HG02981 (cell line): ENCODE measurements around the gene CXXC1.
"Not testable (repeated sequence)": the region's sequence is repeated elsewhere in the genome, so short reads cannot be mapped to it uniquely, and the experiment has no call there.

ENCODE experiments used
- ATAC-seq: cut with Tn5 transposase; IDR thresholded peaks from one replicate; pipeline ENCODE4 v1.9.1; 2021; ENCODE audit warnings: mild to moderate bottlenecking, moderate library complexity; ENCODE audit not compliant: unreplicated experiment

The CXXC1 gene

DNA sequence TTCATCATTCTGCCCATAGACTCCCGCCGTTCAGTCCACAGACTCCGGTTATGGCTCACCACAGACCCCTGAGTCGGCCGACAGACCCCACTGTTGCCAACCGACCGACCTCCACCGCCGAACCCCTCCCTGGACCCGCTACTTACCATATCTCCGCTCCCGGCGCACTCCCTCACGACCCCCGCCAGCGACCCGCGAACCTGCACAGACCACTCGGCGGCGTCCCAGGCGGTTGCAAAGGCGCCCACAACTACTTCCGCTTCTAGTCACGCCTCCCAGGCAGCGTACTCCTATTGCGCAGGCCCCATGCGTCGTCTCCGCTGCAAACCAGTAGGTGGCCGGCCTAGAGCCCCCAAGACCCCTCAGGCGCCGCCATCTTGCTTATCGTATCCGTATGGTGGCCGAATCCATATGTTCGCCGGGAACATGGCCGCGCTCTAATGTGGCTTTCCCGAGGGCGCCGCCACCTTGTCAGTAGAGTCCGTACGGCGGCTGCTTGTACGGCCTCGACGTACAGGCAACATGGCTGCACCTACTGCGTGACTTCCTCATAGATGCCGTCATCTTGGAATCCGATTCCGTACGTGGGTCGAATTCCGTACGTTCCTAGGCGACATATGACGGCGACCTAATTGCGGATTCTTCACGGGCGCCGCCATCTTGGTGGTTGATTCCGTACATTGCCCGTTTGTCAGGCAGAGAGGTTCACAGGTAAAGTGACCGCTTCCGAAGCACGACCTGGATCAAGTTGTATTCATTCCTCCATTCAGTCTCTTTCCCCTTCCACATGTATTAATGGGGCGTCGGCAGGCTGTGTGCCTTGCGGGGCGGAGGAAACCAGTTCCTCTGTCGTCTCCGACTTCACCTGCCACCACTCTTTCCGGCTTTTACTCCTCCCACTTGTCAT, at the start of gene CXXC1:
Gene CXXC1, minus strand, starts transcription at position 252 of the 907 bp plus-strand sequence. Its CDS starts 103 bp downstream, at position 149.
- ATAC-seq = peak; percentile 89

DNA sequence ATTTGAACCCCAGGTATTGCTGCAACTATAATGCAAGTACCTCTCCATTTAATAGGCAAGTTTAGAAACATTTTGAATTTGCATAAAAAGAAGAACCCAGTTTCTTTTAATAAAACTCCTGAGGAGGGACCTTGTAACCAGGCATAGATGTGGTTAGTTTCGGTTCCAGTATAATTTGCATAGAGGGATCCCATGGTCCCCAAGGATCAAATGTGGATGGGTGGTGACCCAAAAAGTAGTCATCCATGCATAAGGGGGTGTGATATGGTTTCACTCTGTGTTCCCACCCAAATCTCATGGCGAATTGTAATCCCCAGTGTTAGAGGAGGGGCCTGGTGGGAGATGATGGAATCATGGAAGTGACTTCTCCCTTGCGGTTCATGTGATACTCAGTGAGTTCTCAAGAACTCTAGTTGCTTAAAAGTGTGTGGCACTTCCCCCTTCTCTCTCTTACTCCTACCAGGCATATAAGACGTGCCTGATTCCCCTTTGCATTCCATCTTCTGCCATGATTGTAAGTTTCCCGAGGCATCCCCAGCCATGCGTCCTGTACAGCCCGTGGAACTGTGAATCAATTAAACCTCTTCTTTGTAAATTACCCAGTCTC, 47.2 kb upstream of the CXXC1 start:
- peak; percentile 78 for ATAC-seq

GRCh38 chr18:50331691-50332090, 44.2 kb upstream of the CXXC1 start:
- ATAC-seq = no peak

DNA sequence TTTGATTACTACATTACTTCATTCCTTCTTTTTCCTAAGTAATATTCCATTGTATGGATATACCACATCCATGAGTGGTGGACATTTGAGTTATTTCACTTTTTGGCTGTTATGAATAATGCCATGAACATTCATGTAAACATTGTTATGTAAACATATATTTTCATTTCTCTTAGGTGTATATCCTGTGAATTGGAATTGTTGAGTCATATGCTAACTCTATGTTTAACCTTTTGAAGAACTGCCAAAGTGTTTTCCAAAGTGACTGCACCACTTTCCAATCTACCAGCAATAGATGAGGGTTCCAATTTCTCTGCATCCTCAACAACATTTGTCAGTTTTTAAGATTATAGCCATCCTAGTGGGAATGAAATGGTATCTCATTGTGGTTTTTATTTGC, 42.7 kb upstream of the CXXC1 start:
- no peak for ATAC-seq

DNA sequence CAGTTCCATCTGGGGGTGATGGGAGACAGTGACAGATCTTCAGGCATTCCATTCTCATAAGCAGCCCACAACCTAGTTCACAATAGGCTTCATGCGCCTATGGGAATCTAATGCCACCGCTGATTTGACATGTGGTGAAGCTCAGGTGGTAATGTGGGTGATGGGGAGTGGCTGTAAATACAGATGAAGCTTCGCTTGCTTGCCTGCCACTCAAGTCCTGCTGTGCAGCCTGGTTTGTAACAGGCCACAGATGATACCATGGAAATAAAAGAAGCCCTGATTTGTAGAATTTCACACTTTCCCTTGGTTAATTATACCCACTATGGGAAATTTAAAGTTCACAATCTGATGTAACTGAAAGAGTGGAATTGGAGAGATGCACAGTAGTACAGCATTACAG, 40.5 kb upstream of the CXXC1 start:
- no peak for ATAC-seq

DNA sequence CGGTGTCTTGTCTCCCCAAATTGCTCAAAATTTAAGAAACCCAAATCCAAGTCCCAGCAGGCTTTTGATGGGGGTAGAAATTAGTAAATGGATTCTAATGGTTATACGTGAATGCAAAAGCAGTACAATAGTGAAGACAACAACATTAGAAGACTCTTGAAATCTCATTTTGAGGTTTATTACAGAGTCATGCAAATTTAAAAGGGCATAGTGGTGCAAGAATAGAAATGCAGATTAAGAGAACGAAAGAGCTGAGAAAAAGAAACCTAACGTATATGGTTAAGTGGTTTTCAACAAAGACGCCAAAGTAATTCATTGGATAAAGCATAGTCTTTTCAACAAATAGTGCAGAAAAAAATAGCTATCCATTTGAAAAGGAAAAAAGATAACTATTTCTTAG, 33.2 kb upstream of the CXXC1 start:
- peak; percentile 88 for ATAC-seq

GRCh38 chr18:50315100-50315871, 27.8 kb upstream of the CXXC1 start:
- peak; percentile 78 for ATAC-seq

GRCh38 chr18:50313873-50314460, 26.5 kb upstream of the CXXC1 start:
- no peak for ATAC-seq

GRCh38 chr18:50313031-50313607, 25.6 kb upstream of the CXXC1 start:
- peak; percentile 33 for ATAC-seq

GRCh38 chr18:50312296-50313030, 25.0 kb upstream of the CXXC1 start:
- peak; percentile 64 for ATAC-seq

DNA sequence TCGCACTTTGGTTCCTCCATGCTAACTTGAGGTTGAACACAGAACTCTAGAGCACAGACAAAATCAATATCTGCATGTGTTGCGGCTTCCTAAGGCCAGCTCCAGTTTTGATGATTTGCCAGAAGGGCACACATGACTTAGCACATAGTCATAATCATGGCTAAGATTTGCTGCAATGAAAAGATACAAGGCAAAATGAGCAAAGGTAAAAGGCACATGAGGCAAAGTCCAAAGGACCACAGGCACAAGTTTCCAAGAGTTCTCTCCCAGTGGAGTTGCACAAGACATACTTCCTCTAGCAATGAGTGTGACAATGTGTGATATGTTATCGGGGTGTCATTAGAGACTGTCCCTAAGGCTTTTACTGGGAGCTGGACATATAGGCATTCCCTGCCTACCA, 24.2 kb upstream of the CXXC1 start:
- no peak for ATAC-seq

GRCh38 chr18:50310080-50310479, 22.6 kb upstream of the CXXC1 start:
- no peak for ATAC-seq

DNA sequence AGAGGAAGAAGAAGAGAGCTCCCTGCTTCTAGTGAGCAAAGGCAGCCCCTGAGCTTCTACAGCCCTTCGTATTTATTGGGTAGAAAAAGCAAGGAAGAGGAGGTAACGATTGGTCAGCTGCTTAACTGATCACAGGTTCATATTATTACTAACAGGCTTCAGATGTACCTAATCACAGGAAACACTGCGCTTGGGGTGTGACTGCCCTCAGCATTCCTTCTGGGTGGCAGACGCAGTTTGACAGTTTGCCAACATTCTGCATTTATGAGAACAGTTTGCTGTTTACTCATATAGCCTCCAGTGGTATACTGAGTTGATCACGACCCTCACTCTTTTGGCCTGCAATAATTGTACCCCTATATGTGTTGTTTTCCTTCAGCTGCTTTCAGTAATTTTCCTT, 21.4 kb upstream of the CXXC1 start:
- ATAC-seq = not testable (repeated sequence)

DNA sequence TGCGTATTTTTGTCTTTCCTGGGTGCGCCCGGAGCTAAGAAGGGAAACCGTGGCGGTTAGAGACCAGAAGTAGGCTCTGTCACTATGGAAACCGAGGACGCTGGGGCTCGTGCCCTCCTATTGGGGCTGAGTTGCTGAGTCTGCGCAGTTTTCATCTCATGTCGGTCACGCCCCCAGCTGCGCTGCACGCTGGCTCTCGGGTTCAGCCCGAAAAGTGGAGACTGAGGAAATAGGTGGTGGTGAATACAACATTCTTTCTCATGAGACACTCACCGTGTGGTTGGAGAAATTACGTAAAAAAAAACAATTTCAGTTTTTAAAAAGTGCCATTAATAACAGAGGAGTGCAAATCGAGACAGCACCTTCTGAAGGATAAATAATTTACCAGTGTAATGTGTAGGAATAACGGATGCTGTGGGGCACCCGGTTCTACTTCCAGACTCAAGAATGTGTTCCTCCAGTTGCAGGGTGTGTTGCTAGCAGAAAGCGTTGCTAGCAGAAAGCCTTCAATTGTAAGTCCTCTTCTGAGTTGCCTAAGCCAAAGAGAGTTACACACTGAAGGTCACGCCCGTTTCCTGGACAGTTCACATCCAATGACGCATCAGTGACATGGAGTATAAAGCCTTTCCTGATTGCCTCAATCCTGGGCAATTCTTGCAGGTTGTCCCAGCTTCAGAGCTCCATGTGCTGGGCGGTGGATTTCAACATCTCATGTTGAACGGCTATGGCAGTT, 20.4 kb upstream of the CXXC1 start:
- peak; percentile 95 for ATAC-seq

DNA sequence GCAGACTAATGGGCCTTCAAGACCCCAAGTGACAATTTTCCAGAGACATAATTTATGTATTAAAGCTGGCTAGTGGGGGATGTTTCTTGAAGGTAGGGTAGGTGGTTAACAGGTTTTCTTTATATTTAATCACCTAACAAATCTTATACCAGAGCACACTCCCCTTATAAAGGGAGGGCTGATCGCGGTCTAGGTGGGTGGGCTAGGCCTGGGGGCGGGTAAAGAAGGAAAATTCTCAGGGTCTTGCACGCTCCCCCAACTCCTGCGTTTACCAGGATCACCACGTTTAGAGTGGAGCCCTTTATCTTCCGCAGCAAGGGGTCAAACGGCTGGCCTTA, 19.9 kb upstream of the CXXC1 start:
- ATAC-seq = no peak

DNA sequence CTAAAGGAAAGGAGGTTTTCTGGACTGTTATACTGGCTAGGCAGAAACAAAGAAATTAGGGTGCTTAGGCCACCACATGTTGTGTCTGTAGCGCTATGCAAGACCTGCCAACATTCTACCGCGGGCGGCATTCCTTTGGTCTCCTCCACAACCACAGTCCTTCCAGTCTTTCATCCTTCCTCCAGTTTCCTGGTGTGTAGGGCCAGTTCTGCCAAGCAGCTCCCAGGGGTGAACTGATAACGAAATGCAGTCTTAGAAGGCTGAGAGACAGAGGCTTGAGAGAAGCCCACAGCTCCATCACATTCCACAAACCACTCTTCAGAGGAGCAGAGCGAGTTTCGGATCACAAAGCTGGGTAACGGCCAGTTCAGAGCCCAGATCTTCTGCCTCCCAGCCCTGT, 19.5 kb upstream of the CXXC1 start:
- ATAC-seq = no peak

- ATAC-seq = no peak
Observed at GRCh38 chr18:50301074-50301473, 13.6 kb upstream of the CXXC1 start.

DNA sequence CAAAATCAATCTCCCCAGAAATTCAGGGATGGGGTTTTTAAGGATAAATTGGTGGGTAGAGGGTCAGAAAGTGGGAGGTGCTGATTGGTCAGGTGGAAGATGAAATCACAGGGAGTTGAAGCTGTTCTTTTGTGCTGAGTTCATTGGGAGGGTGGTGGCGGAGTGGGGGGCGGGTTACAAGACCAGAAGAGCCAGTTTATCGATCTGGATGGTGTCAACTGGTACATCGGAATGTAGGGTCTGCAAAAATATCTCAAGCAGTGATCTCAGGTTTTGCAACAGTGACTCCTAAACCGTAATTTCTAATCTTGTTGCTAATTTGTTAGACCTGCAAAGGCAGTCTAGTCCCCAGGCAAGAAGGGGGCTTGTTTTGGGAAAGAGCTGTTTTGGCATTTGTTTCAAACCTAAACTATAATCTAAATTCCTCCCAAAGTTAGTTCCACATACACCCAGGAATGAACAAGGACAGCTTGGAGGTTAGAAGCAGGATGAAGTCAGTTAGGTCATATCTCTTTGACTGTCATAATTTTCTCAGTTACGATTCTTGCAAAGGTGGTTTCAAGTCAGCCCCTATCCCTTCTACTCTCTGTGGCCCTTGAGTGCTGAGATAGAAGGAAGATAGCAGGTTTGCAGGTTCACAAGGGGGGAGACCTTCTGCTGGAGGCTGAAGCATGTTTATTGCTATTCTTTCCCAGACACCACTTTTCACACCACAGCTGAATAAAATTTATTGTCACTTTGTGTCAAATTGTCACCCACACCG, 12.3 kb upstream of the CXXC1 start:
- no peak for ATAC-seq
